Body of pancreas (tissue), 4 donors: Measurements from ENCODE around the gene SDHC. TPM values are rescaled to one million over a fixed set of nuclear protein-coding genes. Genes with fewer than 3 reads are reported as not detected.

ENCODE experiments used
- ATAC-seq: fragments of 150-250 bp; one replicate; pipeline ENCODE4 v1.9.1; 2016
- DNase-seq, 4 donors: peaks; one replicate each; pipeline ENCODE4 v3.0.0-alpha.2; 2019
- H3K27ac ChIP-seq, 4 donors: fragments of 200-600 bp; sonication (generic); 1 replicate in 3 of 4; 2 replicates in 1 of 4; pipeline versions ENCODE4 v1.5.1 to v1.6.1; 2016 to 2019; ENCODE audit warnings: mild to moderate bottlenecking in 1 of 4, mixed read lengths in 1 of 4, moderate library complexity in 1 of 4
- H3K27me3 ChIP-seq, 2 donors: fragments of 200-600 bp; sonication (generic); one replicate each; pipeline ENCODE4 v1.6.0; 2016; ENCODE audit warnings: mild to moderate bottlenecking in 1 of 2
- H3K36me3 ChIP-seq, 2 donors: fragments of 200-600 bp; sonication (generic); replicated peaks in 1 of 2; 2 replicates each; pipeline ENCODE4 v1.5.1; 2016; ENCODE audit warnings: low read depth in 2 of 2; ENCODE audit not compliant: insufficient read depth in 1 of 2
- H3K4me1 ChIP-seq: fragments of 200-600 bp; sonication (generic); one replicate; pipeline ENCODE4 v1.6.0; 2016
- H3K4me3 ChIP-seq, 2 donors: fragments of 200-600 bp; sonication (generic); 1 replicate in 1 of 2; 2 replicates in 1 of 2; pipeline ENCODE4 v1.5.1; 2016 to 2019
- H3K9me3 ChIP-seq, 3 donors: fragments of 200-600 bp; sonication (generic); 1 replicate in 2 of 3; 2 replicates in 1 of 3; pipeline ENCODE4 v1.5.1; 2016
- POLR2A ChIP-seq, 3 donors: fragments of 450-650 bp; IDR thresholded peaks; one replicate each; pipeline ENCODE4 v1.6.1; 2016; ENCODE audit warnings: antibody characterized with exemption in 3 of 3, mild to moderate bottlenecking in 2 of 3
- WGBS, 2 donors: methylation state at CpG; one replicate each; pipeline ENCODE4 v1.1.5; 2017; 5-methylcytosine and 5-hydroxymethylcytosine counted together
- intact Hi-C: fragments of 100-400 bp; cut with DNase I; formaldehyde crosslinking; loops from one replicate; pipeline ENCODE4 v1.15.1; 2023
- total RNA-seq, 2 donors: library from RNA; depleted of rRNA; stranded (reverse); fragments of >200 nt; gene quantifications; one replicate each; pipeline ENCODE4 v1.1.0, GENCODE V29; 2016
- TF ChIP-seq, protein P1 (sequence below), 7 experiments: fragments of 450-650 bp in 4 of 7; fragments of 200-600 bp in 3 of 7; sonication (generic) in 3 of 7; IDR thresholded peaks; one replicate each; pipeline ENCODE4 v1.5.1; 2016 to 2019; ENCODE audit warnings: antibody characterized with exemption in 7 of 7

SDHC gene
- total RNA-seq, 2 donors from 2014 or later: 22.7 to 26.2 TPM

DNA sequence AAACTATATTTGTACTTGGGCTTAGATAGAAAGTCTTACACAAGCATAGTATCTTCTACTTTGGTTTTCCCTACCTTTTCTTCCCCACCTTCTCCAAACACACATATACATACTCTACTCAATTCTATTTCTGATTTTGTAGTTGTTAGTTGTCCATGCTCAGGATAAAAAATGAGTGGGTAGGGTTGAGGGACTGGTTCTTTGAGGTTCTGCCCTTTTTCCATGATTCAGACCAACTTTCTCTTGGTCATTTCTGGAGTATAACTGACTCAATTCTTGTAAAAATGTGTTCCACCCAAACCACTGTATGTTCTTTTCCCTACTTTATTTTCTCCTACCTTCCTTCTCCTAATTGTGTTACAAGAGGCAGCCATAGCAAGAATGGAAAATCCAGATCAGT is 50.2 kb downstream of the SDHC start:
- Histone ChIP-seq H3K27ac (no peak overlapping the region), H3K27me3 (no peaks in the 10 kb centered on the region), H3K4me1 (peaks cover 20% of the 10 kb centered on the region), H3K9me3 (no peaks in the 10 kb centered on the region), H3K36me3 (no peaks in the 10 kb centered on the region), H3K4me3 (no peak overlapping the region)
- TF ChIP-seq, protein P1, sequence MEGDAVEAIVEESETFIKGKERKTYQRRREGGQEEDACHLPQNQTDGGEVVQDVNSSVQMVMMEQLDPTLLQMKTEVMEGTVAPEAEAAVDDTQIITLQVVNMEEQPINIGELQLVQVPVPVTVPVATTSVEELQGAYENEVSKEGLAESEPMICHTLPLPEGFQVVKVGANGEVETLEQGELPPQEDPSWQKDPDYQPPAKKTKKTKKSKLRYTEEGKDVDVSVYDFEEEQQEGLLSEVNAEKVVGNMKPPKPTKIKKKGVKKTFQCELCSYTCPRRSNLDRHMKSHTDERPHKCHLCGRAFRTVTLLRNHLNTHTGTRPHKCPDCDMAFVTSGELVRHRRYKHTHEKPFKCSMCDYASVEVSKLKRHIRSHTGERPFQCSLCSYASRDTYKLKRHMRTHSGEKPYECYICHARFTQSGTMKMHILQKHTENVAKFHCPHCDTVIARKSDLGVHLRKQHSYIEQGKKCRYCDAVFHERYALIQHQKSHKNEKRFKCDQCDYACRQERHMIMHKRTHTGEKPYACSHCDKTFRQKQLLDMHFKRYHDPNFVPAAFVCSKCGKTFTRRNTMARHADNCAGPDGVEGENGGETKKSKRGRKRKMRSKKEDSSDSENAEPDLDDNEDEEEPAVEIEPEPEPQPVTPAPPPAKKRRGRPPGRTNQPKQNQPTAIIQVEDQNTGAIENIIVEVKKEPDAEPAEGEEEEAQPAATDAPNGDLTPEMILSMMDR (IDR thresholded peaks at IDR 0.05): no peak
- no peak for TF ChIP-seq POLR2A (IDR thresholded peaks at IDR 0.05)
- no peak for ATAC-seq
- intact Hi-C loops: no loop called here
- no peak for DNase-seq

DNA sequence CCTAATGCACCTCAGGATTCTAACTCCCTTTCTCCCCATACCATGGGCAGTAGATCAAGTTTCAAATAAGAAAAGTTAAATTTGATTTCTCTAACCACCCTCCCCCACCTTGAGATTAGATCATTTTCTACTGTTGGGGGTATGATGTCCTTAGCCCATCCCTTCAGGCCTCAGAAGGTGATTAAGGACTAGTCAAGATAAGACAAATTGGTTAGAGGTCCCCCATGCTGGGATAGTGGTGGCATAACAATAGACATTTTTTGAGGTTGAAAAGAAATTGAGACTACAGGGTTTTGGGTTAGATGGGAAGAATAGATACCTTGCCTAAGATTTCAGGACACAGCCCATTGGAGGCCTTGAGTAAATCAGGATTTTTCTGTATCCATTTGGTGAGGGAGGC is 51.0 kb downstream of the SDHC start:
- Histone ChIP-seq H3K4me1 (peaks cover 20% of the 10 kb centered on the region), H3K36me3 (no peaks in the 10 kb centered on the region), H3K27ac (no peak overlapping the region), H3K9me3 (no peaks in the 10 kb centered on the region), H3K27me3 (no peaks in the 10 kb centered on the region), H3K4me3 (no peak overlapping the region)
- DNase-seq (no peak), ATAC-seq (no peak)
- no peak for TF ChIP-seq POLR2A (IDR thresholded peaks at IDR 0.05)
- TF ChIP-seq, protein P1 (IDR thresholded peaks at IDR 0.05): no peak
- intact Hi-C loops: no loop called here

DNA sequence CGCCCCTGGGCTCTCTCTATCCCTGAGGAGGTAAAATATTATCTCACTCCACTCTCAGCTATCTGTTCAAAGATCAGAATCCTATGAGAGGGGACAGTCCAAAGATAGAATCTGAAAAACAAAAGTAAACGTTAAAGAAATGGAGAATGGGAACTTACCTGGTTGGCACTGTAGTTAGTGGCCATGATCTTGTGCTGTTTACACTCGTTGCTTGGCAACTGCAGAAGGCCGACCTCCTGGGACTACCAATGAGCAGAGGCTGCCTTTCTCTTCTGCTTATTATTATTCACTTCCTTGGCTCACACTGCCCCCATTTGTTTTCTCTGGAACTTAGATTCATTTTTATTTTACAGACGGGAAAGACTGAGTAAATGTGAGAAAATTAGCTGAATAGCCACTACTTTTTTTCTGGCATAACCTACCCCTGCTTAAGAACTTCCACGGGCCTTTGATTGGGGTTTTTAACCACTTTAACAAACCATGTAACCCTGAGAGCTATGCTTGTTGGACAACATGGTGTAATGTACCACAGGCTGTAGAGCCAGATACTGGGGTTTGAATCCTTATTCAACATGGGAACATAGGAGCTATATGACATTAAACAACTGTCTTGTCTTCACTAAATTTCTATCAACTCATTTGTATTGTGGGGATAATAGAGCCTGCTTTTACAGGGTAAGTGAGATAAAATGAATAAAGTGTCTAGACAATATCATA is 53.7 kb downstream of the SDHC start, which contains the start of gene CFAP126:
TSS of gene CFAP126 (minus strand) at position 193 of the 717 bp plus-strand sequence. CDS start at position 185, 8 bp downstream.
- Histone ChIP-seq H3K9me3 (no peaks in the 10 kb centered on the region), H3K4me3 (no peak within 1 kb of the TSS), H3K36me3 (no peaks in the 10 kb centered on the region), H3K4me1 (peaks cover 20% of the 10 kb centered on the region), H3K27me3 (no peaks in the 10 kb centered on the region), H3K27ac (peak within 1 kb of the TSS; percentile 46 to 76 (median 62))
- WGBS, 2 donors: 15 to 16% methylated on average over 6 of the region's 6 CpGs
- ATAC-seq (peak; percentile 100), DNase-seq (peak; percentile 80 to 95 (median 88))
- TF ChIP-seq, protein P1 (IDR thresholded peaks at IDR 0.05): peak; percentile 17 to 64 (median 49)
- TF ChIP-seq POLR2A (IDR thresholded peaks at IDR 0.05): peak in 1 of 3 donors; percentile 35
- intact Hi-C loops: no loop called here

DNA sequence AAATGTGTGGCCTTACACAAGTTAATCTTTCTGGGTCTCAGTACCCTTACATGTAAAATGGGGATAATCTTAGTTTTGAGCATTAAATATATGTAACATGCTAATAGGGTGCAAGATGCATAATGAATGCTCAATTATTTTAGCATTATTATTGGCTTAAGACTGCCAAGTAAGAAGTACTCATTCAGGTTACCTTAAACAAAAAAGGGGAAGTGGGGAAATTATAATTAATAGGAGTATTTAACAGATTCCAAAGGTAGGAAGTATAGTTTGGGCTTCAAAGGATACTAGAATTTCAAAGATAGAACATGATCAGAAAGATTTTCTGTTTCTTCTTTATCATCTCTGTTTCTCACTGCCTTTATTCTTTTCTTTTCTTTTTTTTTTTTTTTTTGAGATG is 59.3 kb downstream of the SDHC start:
- H3K4me1 ChIP-seq: peaks cover 5% of the 10 kb centered on the region
- no peaks in the 10 kb centered on the region for H3K27me3 ChIP-seq
- no peaks in the 10 kb centered on the region for H3K9me3 ChIP-seq
- no peak for DNase-seq
- no peaks in the 10 kb centered on the region for H3K36me3 ChIP-seq
- no peak overlapping the region for H3K27ac ChIP-seq
- H3K4me3 ChIP-seq: no peak overlapping the region
- intact Hi-C loops: no loop called here
- TF ChIP-seq POLR2A (IDR thresholded peaks at IDR 0.05): no peak
- TF ChIP-seq, protein P1 (IDR thresholded peaks at IDR 0.05): no peak
- ATAC-seq: no peak

DNA sequence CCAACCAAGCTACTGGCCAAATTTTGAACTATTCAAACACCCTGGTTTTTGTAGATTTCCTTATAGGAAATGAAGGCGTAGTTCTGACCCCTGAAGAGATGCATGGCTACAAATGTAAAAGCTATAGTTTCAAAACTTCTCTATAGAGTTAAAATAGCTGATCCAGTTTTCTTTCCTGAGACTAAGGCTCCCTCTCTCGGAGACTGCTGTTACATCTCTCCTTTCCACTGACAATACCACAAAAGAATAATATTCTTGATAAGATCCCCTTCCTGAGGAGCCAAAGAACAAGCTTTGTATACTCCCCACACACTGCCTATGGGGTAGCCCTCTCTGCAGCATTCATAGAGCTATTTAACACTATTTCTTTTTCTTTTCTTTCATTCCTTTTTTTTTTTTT is 60.2 kb downstream of the SDHC start:
- H3K27me3 ChIP-seq: no peaks in the 10 kb centered on the region
- intact Hi-C loops: no loop called here
- TF ChIP-seq POLR2A (IDR thresholded peaks at IDR 0.05): no peak
- TF ChIP-seq, protein P1 (IDR thresholded peaks at IDR 0.05): peak in 2 of 7 experiments; percentile 8 to 12

More for the DNA sequence above, 60.2 kb downstream of the SDHC start:
- 44 to 46% methylated on average over 2 of the region's 2 CpGs for WGBS, 2 donors
- H3K9me3 ChIP-seq: no peaks in the 10 kb centered on the region
- H3K4me3 ChIP-seq: no peak overlapping the region
- no peak overlapping the region for H3K27ac ChIP-seq
- peaks cover 4% of the 10 kb centered on the region for H3K4me1 ChIP-seq
- DNase-seq (no peak), ATAC-seq (no peak)
- H3K36me3 ChIP-seq: no peaks in the 10 kb centered on the region
